Fibroblast of lung (primary cell): ENCODE results near the gene PTEN. TPM values are rescaled to one million over a fixed set of nuclear protein-coding genes. Genes with fewer than 3 reads are reported as not detected.

Source experiments
- DNase-seq, 2 donors: peaks; one replicate each; pipeline versions ENCODE4 v3.0.0 to v3.0.0-alpha.2; 2010; ENCODE audit warnings: low read depth in 2 of 2
- H2AFZ ChIP-seq: 2 replicates; pipeline ENCODE4 v1.5.1; 2012; ENCODE audit warnings: low read length, control low read depth, inconsistent platforms
- H3K27ac ChIP-seq: 2 replicates; pipeline ENCODE4 v1.5.1; 2011; ENCODE audit warnings: low read length, control low read depth; ENCODE audit not compliant: insufficient read depth
- H3K27me3 ChIP-seq: 2 replicates; pipeline ENCODE4 v1.5.1; 2011; ENCODE audit warnings: mild to moderate bottlenecking, low read length; ENCODE audit not compliant: control insufficient read depth, insufficient read depth
- H3K36me3 ChIP-seq: 2 replicates; pipeline ENCODE4 v1.5.1; 2011; ENCODE audit warnings: low read length; ENCODE audit not compliant: control insufficient read depth, insufficient read depth
- H3K4me1 ChIP-seq: 2 replicates; pipeline ENCODE4 v1.5.1; 2011; ENCODE audit warnings: low read length; ENCODE audit not compliant: control insufficient read depth, insufficient read depth; ENCODE audit errors: extremely low read depth
- H3K4me2 ChIP-seq: 2 replicates; pipeline ENCODE4 v1.5.1; 2011; ENCODE audit warnings: low read length, control low read depth; ENCODE audit not compliant: insufficient read depth; ENCODE audit errors: extremely low read depth
- H3K4me3 ChIP-seq, 4 experiments: fragments of 200-600 bp in 1 of 4; sonication (generic) in 1 of 4; replicated peaks in 1 of 4; 2 replicates each; pipeline ENCODE4 v1.5.1; 2011 to 2016; ENCODE audit warnings: low read length in 4 of 4, low read depth in 3 of 4, mild to moderate bottlenecking in 3 of 4, control low read depth in 2 of 4, inconsistent platforms in 1 of 4, mixed read lengths in 1 of 4; ENCODE audit not compliant: insufficient read depth in 1 of 4; ENCODE audit errors: control extremely low read depth in 1 of 4
- H3K79me2 ChIP-seq: 2 replicates; pipeline ENCODE4 v1.5.1; 2012; ENCODE audit warnings: mild to moderate bottlenecking, low read length, inconsistent platforms; ENCODE audit not compliant: control insufficient read depth, insufficient read depth
- H3K9ac ChIP-seq: 2 replicates; pipeline ENCODE4 v1.5.1; 2011; ENCODE audit warnings: mild to moderate bottlenecking, low read length, control low read depth; ENCODE audit not compliant: insufficient read depth
- H3K9me3 ChIP-seq: 2 replicates; pipeline ENCODE4 v1.5.1; 2012; ENCODE audit warnings: low read depth, low read length; ENCODE audit not compliant: control insufficient read depth, insufficient read depth
- H4K20me1 ChIP-seq: 2 replicates; pipeline ENCODE4 v1.5.1; 2011; ENCODE audit warnings: low read length; ENCODE audit not compliant: control insufficient read depth, insufficient read depth; ENCODE audit errors: extremely low read depth
- CTCF ChIP-seq, 2 donors: IDR thresholded peaks in 1 of 2; conservative IDR thresholded peaks in 1 of 2; 1 replicate in 1 of 2; 2 replicates in 1 of 2; pipeline ENCODE4 v1.5.1; 2011 to 2012; ENCODE audit warnings: low read length in 2 of 2, control low read depth in 1 of 2, inconsistent platforms in 1 of 2, low read depth in 1 of 2, mild to moderate bottlenecking in 1 of 2
- EZH2 ChIP-seq: IDR thresholded peaks from 2 replicates; pipeline ENCODE4 v1.5.1; 2012; ENCODE audit warnings: low read length, control low read depth, mild to moderate bottlenecking; ENCODE audit errors: missing control alignments
- polyA plus RNA-seq, 2 donors: library from polyadenylated mRNA; depleted of rRNA in 1 of 2; stranded (reverse) in 1 of 2; unstranded in 1 of 2; fragments of >200 nt; gene quantifications; 2 replicates each; pipeline ENCODE4 v1.2.1, GENCODE V29; 2011 to 2012; ENCODE audit warnings: missing spikeins in 1 of 2
- total RNA-seq: library from RNA; depleted of rRNA; stranded (reverse); fragments of >200 nt; gene quantifications from 2 replicates; pipeline ENCODE4 v1.2.1, GENCODE V29; 2014

Gene PTEN
- total and polyA plus RNA-seq, 2 donors (not counting 1 experiment from before 2014, with no cell fraction given) = 60.2 to 200 TPM

- peaks cover 22% of the 10 kb centered on the region for H3K79me2 ChIP-seq
- H3K4me3 ChIP-seq = no peak overlapping the region
- no peaks in the 10 kb centered on the region for H3K27me3 ChIP-seq
- no peak overlapping the region for H2AFZ ChIP-seq
- no peaks in the 10 kb centered on the region for H3K36me3 ChIP-seq
- no peaks in the 10 kb centered on the region for H4K20me1 ChIP-seq
- H3K9ac ChIP-seq = no peak overlapping the region
- DNase-seq = peak; percentile 65 to 72
- no peak overlapping the region for H3K27ac ChIP-seq
- no peaks in the 10 kb centered on the region for H3K9me3 ChIP-seq
- H3K4me1 ChIP-seq = peaks cover 3% of the 10 kb centered on the region
- TF ChIP-seq EZH2 (no peak), CTCF (conservative IDR thresholded peaks at IDR 0.05 in 1 of 2, IDR thresholded peaks at IDR 0.05 in 1 of 2; ENCODE audit: low read depth in 1 of 2, low read length in 2 of 2) (peak; percentile 36 to 38)
- H3K4me2 ChIP-seq = no peak overlapping the region
Observed at GRCh38 chr10:87860156-87860795, 3.1 kb upstream of the PTEN start.

GRCh38 chr10:87860816-87861403, 2.5 kb upstream of the PTEN start:
- Histone ChIP-seq H3K4me3 (peak overlapping the region in 2 of 4 experiments; percentile 80 to 85), H3K79me2 (peaks cover 28% of the 10 kb centered on the region), H3K4me1 (peaks cover 3% of the 10 kb centered on the region), H3K4me2 (peak overlapping the region; percentile 99), H3K36me3 (no peaks in the 10 kb centered on the region), H2AFZ (no peak overlapping the region), H3K9me3 (no peaks in the 10 kb centered on the region), H3K27ac (peak overlapping the region; percentile 88), H4K20me1 (peaks cover 2% of the 10 kb centered on the region), H3K9ac (no peak overlapping the region), H3K27me3 (no peaks in the 10 kb centered on the region)
- no peak for DNase-seq
- no peak for TF ChIP-seq CTCF (conservative IDR thresholded peaks at IDR 0.05 in 1 of 2, IDR thresholded peaks at IDR 0.05 in 1 of 2; ENCODE audit: low read depth in 1 of 2, low read length in 2 of 2)
- TF ChIP-seq EZH2 = no peak

- peak overlapping the region; percentile 79 for H3K9ac ChIP-seq
Observed at GRCh38 chr10:87861566-87861952, 1.9 kb upstream of the PTEN start.

More at GRCh38 chr10:87861566-87861952, 1.9 kb upstream of the PTEN start:
- TF ChIP-seq EZH2 = no peak
- peak in 1 of 2 donors; percentile 14 for TF ChIP-seq CTCF (conservative IDR thresholded peaks at IDR 0.05 in 1 of 2, IDR thresholded peaks at IDR 0.05 in 1 of 2; ENCODE audit: low read depth in 1 of 2, low read length in 2 of 2)
- Histone ChIP-seq H3K4me2 (peak overlapping the region; percentile 99), H3K4me1 (peaks cover 3% of the 10 kb centered on the region), H3K27ac (peak overlapping the region; percentile 88), H3K9me3 (no peaks in the 10 kb centered on the region), H3K27me3 (no peaks in the 10 kb centered on the region), H4K20me1 (peaks cover 5% of the 10 kb centered on the region), H3K79me2 (peaks cover 35% of the 10 kb centered on the region), H3K36me3 (no peaks in the 10 kb centered on the region), H2AFZ (peak overlapping the region; percentile 98), H3K4me3 (peak overlapping the region; percentile 80 to 86 (median 84))
- peak; percentile 87 to 88 for DNase-seq
